Stimulated activated CD4-positive, alpha-beta T cell treated with anti-CD3 and anti-CD28 coated beads, Interleukin-1b, Interleukin-23, amount 100 ng/mL, for 24 hours (primary cell): Measurements from ENCODE around the gene ZNF775.
A peak's percentile ranks its signal among the peaks of the same experiment; 100 is the strongest.

ENCODE experiments used
- DNase-seq, 4 experiments: peaks; one replicate each; pipeline ENCODE4 v3.0.0-alpha.2; 2020; ENCODE audit warnings: low read depth in 4 of 4, low spot score in 1 of 4

Gene ZNF775

GRCh38 chr7:150378853-150379440 lies at the start of gene ZNF775:
TSS of gene ZNF775 (plus strand) at chr7:150379330. CDS start at chr7:150388471, 9,141 bp downstream.
- DNase-seq, result peak; percentile 74 to 92 (median 83)

- DNase-seq, result no peak
Observed at GRCh38 chr7:150329331-150330120, 49.6 kb upstream of the ZNF775 start.

DNA sequence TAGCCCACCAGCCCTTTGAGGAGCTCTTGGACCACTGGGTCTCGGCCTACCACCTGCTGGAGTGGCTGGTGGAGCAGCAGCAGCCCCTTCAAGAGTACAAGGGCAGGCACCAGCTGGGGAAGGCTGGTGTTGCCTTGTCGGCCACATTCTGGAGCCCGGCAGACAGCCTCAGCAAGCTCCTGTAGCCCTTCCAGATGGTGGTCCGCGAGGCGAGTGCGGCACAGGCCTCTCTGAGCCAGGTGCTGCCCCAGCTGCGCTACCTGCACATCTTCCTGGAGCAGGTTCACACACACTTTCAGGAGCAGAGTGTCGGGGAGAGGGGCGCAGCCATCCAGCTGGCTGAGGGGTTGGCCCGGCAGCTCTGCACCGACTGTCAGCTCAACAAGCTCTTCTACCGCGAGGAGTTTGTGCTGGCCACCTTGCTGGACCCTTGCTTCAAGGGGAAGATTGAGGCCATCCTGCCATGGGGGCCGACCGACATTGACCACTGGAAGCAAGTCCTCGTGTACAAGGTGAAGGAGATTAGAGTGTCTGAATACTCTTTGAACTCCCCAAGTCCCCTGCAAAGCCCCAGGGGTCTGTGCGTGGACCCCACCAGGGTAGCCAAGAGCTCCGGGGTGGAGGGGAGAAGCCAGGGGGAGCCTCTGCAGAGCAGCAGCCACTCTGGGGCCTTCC lies 48.8 kb upstream of the ZNF775 start:
- DNase-seq, result no peak

DNA sequence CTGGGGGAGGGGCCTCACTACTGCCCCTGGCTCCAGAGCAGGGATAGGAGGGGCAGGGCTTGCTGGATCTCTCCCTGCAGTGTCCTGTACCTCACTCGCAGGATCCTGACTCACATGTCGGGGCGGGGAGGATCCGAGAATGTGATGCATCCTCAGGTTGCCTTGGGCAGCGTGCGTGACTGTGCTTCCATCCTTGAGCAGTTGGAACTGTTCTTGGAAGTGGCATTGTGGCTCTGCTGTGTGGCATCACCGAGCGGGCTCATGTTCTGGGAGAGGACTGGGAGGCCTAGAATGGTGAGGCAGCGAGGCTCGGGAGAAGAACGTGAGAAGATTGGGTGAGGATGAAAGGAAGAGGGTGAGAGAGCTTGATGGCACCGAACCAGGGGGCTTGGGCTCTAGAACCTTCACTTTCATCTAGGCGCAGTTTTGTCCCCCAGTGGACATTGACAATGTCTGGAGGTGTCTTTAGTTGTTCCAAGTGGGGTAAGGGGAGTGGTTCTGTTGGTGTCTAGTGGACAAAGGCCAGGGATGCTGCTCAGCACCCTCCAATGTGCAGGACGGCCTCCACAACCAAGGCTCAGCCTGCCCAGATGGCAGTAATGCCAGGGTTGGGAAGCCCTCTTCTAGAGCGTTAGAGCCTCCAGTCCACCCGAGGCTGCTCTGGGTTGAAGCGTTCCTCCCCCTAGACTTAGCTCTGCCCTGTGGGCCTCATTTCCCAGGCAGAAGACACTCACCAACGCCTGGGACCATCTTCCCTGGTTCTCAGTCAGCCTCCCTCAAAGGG lies 46.1 kb upstream of the ZNF775 start:
- no peak for DNase-seq

DNA sequence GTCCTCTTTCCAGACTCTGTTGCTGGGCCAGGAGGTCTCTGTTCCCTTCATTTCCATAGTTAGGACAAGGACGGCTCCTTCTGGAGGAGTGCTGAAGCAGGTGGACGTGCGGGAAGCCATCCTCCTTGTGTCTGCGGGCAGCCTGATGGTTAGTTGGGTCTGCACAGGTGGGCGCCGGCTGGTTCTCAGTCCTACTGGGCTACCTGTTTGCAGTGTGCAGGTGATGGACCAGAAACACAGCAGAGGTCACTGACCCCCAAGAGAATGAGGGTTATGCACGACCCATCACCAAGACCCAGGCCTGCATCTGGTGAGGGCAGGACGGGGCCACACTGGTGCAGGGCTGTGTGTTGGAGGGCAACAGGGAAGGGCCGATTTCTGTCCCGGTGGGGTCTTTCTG lies 45.5 kb upstream of the ZNF775 start:
- no peak for DNase-seq

- no peak for DNase-seq
Observed at GRCh38 chr7:150334108-150334507, 45.0 kb upstream of the ZNF775 start.

- no peak for DNase-seq
Observed at GRCh38 chr7:150335108-150335773, 43.9 kb upstream of the ZNF775 start.

GRCh38 chr7:150335774-150336112 lies 43.4 kb upstream of the ZNF775 start:
- no peak for DNase-seq

GRCh38 chr7:150336746-150337145 lies 42.4 kb upstream of the ZNF775 start:
- no peak for DNase-seq

DNA sequence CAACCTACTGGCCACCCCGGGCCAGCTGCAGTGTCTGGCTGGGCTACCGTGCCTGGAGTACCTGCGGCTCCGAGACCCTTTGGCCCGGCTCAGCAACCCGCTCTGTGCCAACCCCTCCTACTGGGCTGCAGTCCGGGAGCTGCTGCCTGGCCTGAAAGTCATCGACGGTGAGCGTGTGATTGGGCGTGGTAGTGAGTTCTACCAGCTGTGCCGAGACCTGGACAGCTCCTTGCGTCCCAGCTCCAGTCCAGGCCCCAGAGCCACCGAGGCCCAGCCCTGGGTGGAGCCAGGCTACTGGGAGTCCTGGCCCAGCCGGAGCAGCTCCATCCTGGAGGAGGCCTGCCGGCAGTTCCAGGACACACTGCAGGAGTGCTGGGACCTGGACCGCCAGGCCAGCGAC lies 42.0 kb upstream of the ZNF775 start:
- DNase-seq, result no peak

DNA sequence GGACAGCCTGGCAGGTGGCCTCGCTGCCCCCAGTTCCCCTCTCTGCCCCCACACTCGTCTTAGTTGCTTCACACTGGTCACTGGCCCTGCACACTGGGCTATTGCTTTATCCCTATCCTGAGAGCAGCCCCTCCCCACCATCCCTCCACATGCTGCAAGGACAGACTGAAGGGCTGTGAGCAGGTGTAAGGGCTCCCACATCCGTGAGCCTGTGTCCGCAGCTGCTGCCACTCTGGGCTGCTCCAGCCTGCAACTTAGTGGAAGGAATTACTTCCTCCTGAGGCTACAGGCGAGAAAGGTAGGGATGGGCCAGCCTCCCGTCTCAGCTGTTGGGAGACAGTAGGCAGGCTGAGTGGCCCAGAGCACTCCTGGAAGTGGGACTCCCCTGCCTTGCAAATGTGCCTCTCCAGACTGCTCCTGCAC lies 41.5 kb upstream of the ZNF775 start:
- DNase-seq, result no peak

- DNase-seq, result no peak
Observed at GRCh38 chr7:150338166-150338829, 40.8 kb upstream of the ZNF775 start.

GRCh38 chr7:150339409-150339809 lies 39.7 kb upstream of the ZNF775 start:
- no peak for DNase-seq

DNA sequence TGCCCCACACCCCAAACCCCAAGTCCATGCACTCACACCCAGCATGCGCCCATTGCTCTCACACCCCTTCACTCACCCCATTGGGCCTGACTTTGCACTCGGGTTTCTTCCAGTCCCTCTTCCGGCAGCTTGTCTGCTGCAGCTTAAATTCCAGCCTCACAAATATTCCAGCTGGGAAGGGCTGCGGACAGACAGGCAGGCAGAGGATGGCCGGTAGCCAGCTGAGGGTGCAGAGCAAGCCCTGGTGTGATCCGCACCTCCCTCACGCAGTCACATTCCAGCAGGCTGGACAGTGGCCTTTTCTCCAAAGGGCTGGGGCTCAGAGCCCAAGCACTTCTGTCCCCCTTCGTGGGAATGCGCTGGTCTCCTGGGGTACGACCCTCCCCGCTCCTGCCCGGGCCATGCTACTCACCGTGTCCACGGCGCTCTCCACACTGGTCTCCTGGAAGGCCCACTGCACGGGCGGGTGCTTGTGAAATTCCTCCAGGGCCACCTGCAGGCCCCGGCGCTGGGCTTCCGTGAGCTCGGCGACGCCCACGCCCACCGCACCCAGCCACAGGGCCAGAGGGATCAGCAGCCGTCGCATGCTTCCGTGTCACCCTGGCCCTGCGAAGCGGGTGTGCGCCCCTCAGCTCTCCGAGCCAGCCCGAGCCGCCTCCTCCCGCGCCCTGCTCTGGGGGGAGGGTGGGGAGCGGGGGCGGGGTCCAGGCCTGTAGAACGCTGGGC lies 38.9 kb upstream of the ZNF775 start:
- DNase-seq, result no peak

DNA sequence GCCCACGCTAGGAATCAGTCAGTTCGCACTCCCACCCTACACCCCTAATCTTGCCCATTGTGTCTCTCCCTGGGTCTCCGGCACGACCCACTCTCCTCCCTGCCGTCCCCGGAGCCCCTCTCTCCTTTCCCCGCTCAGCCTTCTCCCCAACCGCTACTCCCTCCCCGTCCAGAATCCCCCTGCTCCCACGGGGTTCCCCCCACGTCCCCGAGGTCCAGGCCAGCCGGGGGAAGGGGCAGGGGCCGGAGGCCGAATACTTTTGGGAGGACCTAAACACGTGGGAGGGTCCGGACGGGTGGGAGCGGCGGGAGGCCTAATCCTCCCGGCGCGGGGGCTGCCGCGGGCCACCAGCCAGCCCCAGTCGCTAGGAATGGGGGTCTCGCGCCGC lies 38.3 kb upstream of the ZNF775 start:
- no peak for DNase-seq

GRCh38 chr7:150341263-150342120 lies 37.6 kb upstream of the ZNF775 start, which contains the start of gene RARRES2:
TSS of gene RARRES2 (minus strand) at chr7:150341629. CDS start at chr7:150340609, 1,020 bp downstream.
- no peak for DNase-seq

- DNase-seq, result no peak
Observed at GRCh38 chr7:150342121-150342408, 37.1 kb upstream of the ZNF775 start.

DNA sequence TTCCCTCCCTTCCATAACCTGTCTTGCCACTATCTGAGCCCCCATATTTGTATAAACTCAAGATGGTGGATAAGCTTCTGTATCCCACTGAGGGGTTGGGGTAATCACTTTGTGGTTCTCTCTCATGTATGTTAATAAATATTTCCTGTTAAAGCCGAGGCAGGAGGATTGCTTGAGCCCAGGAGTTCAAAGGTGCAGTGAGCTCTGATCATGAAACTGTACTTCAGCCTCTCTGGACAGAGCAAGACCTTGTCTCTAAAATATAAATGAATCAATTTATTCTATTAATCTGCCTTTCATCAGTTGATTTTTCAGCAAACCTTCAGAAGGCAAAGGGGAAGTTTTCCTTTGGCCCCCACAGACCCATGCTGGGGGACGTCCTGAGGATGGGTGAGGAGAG lies 35.9 kb upstream of the ZNF775 start:
- DNase-seq, result no peak

- no peak for DNase-seq
Observed at GRCh38 chr7:150344299-150344698, 34.8 kb upstream of the ZNF775 start.
